ENCODE data around the gene WIPF1.

WIPF1 gene

GRCh38 chr2:174529916-174530315 is 67.7 kb downstream of the WIPF1 start:
- DNase-seq = no peak

DNA sequence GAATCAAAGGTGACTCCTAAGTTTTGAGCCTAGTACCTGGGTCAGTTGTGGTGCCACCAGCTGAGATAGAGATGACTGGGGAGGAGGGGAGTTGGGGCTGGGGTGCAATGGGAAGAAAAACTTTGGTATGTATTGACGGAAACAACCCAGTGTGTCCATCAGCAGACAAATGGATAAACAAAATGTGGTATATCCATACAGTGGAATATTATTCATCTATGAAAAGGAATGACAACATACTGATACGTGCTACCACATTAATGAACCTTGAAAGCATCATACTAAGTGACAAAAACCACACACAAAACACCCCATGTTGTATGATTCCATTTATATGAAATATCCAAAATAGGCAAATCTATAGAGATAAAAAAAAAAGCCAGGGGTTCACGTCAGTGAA is 69.6 kb downstream of the WIPF1 start:
- no peak for DNase-seq

- DNase-seq = no peak
Observed at GRCh38 chr2:174527101-174527721, 70.4 kb downstream of the WIPF1 start.

GRCh38 chr2:174524527-174524926 is 73.1 kb downstream of the WIPF1 start:
- DNase-seq = no peak

GRCh38 chr2:174522553-174522952 is 75.1 kb downstream of the WIPF1 start:
- no peak for DNase-seq

DNA sequence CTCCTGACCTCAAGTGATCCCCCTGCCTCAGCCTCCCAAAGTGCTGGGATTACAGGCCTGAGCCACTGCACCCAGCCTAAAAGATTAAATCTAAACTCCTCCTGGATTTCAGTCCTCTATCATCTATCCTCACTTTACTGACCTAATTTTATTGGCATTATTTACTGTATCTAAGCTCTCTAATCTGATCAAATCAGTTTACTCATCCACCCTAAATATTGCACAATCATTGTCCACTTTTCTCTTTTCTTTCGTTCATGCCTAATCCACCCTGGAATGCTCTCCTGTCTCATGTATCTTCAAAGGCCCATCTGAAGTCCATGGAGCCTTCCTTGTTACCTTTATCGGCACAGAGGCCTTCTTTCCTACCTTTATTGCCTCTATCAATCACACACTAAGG is 79.2 kb downstream of the WIPF1 start:
- DNase-seq = no peak

GRCh38 chr2:174516501-174517378 is 80.9 kb downstream of the WIPF1 start:
- no peak for DNase-seq

DNA sequence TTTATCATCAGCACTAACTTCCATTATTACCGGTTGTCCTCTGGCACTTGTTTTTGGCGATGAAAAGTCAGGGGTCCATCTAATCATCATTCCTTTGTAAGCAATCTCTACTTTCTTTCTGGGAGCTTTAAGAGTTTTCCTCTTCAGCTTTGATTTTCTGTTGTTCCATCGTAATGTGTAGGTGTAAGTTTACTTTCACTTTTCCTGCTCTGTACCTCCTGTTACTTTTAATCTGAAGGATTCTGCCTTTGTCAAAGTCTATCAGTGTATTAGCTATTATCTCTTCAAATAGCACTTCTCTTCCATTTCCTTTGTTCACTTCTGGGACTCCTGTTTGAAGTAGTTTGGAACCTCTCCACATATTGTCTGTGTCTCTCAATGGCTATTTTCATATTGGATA is 85.3 kb downstream of the WIPF1 start:
- no peak for DNase-seq

- no peak for DNase-seq
Observed at GRCh38 chr2:174511580-174512260, 85.9 kb downstream of the WIPF1 start.

DNA sequence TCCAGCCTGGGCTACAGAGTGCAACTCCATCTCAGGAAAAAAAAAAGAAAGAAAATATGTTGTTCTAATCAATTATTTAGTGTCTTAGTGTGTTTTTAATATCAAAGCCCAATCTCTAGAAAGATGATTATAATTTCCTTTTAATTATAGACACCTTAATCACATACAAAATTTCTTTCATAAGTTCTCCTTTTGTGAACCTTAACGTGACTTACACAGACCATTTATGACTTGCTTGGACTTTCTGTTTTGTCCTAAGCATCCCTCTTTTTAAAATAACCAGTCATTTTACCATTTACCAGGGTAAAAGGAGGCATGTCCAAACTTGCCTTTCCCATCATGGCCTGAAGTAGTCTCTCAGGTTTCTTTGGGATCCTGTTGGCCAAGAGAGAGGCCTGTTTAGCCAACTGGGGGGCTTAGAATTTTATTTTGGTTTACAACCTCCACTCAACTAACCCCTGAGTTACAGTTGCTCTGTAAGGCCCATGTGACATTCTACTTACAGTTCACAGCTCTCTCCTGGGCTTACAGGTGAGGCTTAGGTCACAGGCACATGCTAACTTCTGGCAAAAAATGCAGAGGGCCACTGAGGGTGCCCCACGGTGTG is 86.9 kb downstream of the WIPF1 start:
- no peak for DNase-seq

Measured in T1000 (cell line).